PC-9 (cell line): ENCODE measurements around the gene RALB. TPM values are rescaled to one million over a fixed set of nuclear protein-coding genes. Genes with fewer than 3 reads are reported as not detected.

Source experiments
- BruUV-seq: library from RNA; stranded (reverse); fragments of 400-500 nt; replicated peaks from 2 replicates; lab custom pipeline; 2021; lab: Mats Ljungman, UMichigan
- CTCF ChIA-PET: fragments of 300-600 bp; sonication (Branson Sonifier 250); formaldehyde crosslinking; loops from one replicate; lab custom pipeline; 2022; ENCODE audit warnings: antibody characterized with exemption; lab: Charles Lee
- POLR2A ChIA-PET: fragments of 300-600 bp; sonication (Branson Sonifier 250); formaldehyde crosslinking; loops from one replicate; lab custom pipeline; 2022; ENCODE audit warnings: antibody characterized with exemption; ENCODE audit not compliant: unreplicated experiment; lab: Charles Lee
- DNase-seq, 2 experiments: peaks; one replicate each; pipeline versions ENCODE4 v3.0.0 to v3.0.0-alpha.2; 2015 to 2022; ENCODE audit warnings: mixed read lengths in 1 of 2
- H2AFZ ChIP-seq: fragments of 200-600 bp; sonication (generic); 2 replicates; pipeline ENCODE4 v1.8.1; 2017; ENCODE audit warnings: antibody characterized with exemption
- H3F3A ChIP-seq: fragments of 200-600 bp; sonication (generic); 2 replicates; pipeline ENCODE4 v1.8.1; 2017; ENCODE audit warnings: antibody characterized with exemption, mild to moderate bottlenecking, low read depth; ENCODE audit not compliant: insufficient read depth
- H3K27ac ChIP-seq: fragments of 200-600 bp; sonication (generic); 2 replicates; pipeline ENCODE4 v1.6.1; 2016; ENCODE audit warnings: mixed run types
- H3K27me3 ChIP-seq: fragments of 200-600 bp; sonication (generic); 2 replicates; pipeline ENCODE4 v1.6.1; 2016; ENCODE audit warnings: low read depth, mixed run types; ENCODE audit not compliant: insufficient read depth
- H3K36me3 ChIP-seq: fragments of 200-600 bp; sonication (generic); 2 replicates; pipeline ENCODE4 v1.6.1; 2016; ENCODE audit warnings: low read depth, mixed run types
- H3K4me1 ChIP-seq: fragments of 200-600 bp; sonication (generic); replicated peaks from 2 replicates; pipeline ENCODE4 v1.6.1; 2016; ENCODE audit warnings: mixed run types; ENCODE audit not compliant: insufficient read depth
- H3K4me2 ChIP-seq: fragments of 200-600 bp; sonication (generic); 2 replicates; pipeline ENCODE4 v1.6.1; 2017; ENCODE audit warnings: mixed run types
- H3K4me3 ChIP-seq: fragments of 200-600 bp; sonication (generic); 2 replicates; pipeline ENCODE4 v1.6.1; 2016; ENCODE audit warnings: mixed run types
- H3K79me2 ChIP-seq: fragments of 200-600 bp; sonication (generic); 2 replicates; pipeline ENCODE4 v1.6.1; 2017; ENCODE audit warnings: low read depth, mixed run types
- H3K9me2 ChIP-seq: fragments of 200-600 bp; sonication (generic); 2 replicates; pipeline ENCODE4 v1.8.1; 2017; ENCODE audit warnings: mild to moderate bottlenecking; ENCODE audit not compliant: insufficient read depth
- H3K9me3 ChIP-seq: fragments of 200-600 bp; sonication (generic); 2 replicates; pipeline ENCODE4 v1.8.1; 2016; ENCODE audit warnings: low read depth; ENCODE audit not compliant: insufficient read depth
- H4K20me1 ChIP-seq: fragments of 200-600 bp; sonication (generic); 2 replicates; pipeline ENCODE4 v1.8.1; 2017; ENCODE audit not compliant: insufficient read depth
- EZH2 ChIP-seq: fragments of 200-600 bp; sonication (generic); IDR thresholded peaks from 2 replicates; pipeline ENCODE4 v1.8.0; 2017; ENCODE audit warnings: antibody characterized with exemption, low read depth
- intact Hi-C: fragments of 100-400 bp; cut with micrococcal nuclease; formaldehyde crosslinking; loops from one replicate; pipeline ENCODE4 v1.10.0; 2022; ENCODE audit not compliant: unreplicated experiment
- total RNA-seq: library from RNA; stranded (reverse); gene quantifications from 2 replicates; pipeline ENCODE4 v1.2.3, GENCODE V29; 2021
- TF ChIP-seq, protein P1 (sequence below): fragments of 200-600 bp; sonication (generic); conservative IDR thresholded peaks from 2 replicates; pipeline ENCODE4 v1.6.1; 2017; ENCODE audit warnings: mixed run types, antibody characterized with exemption, mild to moderate bottlenecking, moderate library complexity

The RALB gene
- total RNA-seq, 1 experiment from 2014 or later = 86.6 TPM

- Histone ChIP-seq H3K36me3 (no peaks in the 10 kb centered on the region), H4K20me1 (no peaks in the 10 kb centered on the region), H3K4me3 (no peak overlapping the region), H3K79me2 (no peaks in the 10 kb centered on the region), H3K4me1 (peaks cover 4% of the 10 kb centered on the region), H3F3A (peaks cover 13% of the 10 kb centered on the region; the same call in 1 of the 2 replicates), H3K27me3 (no peaks in the 10 kb centered on the region), H3K9me2 (no peaks in the 10 kb centered on the region), H3K27ac (no peak overlapping the region), H3K9me3 (no peaks in the 10 kb centered on the region), H3K4me2 (peak overlapping the region; percentile 30), H2AFZ (no peak overlapping the region)
- DNase-seq = no peak
- ChIA-PET CTCF (interaction anchor here (0.6 to 1.9 kb wide), 12 partner anchors 31 to 368 kb away, joined by 3 to 15 read pairs (median 5); partner anchors contain the start of genes RALB and TMEM185B), POLR2A (interaction anchor here (0.6 to 0.9 kb wide), 3 partner anchors 31 to 91 kb away, joined by 3 to 7 read pairs (median 5); partner anchors contain the start of genes RALB and TMEM185B)
- no peak for TF ChIP-seq EZH2
- TF ChIP-seq, protein P1, sequence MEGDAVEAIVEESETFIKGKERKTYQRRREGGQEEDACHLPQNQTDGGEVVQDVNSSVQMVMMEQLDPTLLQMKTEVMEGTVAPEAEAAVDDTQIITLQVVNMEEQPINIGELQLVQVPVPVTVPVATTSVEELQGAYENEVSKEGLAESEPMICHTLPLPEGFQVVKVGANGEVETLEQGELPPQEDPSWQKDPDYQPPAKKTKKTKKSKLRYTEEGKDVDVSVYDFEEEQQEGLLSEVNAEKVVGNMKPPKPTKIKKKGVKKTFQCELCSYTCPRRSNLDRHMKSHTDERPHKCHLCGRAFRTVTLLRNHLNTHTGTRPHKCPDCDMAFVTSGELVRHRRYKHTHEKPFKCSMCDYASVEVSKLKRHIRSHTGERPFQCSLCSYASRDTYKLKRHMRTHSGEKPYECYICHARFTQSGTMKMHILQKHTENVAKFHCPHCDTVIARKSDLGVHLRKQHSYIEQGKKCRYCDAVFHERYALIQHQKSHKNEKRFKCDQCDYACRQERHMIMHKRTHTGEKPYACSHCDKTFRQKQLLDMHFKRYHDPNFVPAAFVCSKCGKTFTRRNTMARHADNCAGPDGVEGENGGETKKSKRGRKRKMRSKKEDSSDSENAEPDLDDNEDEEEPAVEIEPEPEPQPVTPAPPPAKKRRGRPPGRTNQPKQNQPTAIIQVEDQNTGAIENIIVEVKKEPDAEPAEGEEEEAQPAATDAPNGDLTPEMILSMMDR = no peak
- intact Hi-C loops = loop anchor here (1.0 to 10.0 kb wide), 11 partner anchors 61 to 763 kb away; partner anchors contain the start of genes EPB41L5, PTPN4 and RALB
- BruUV-seq = no TSS peak
Observed at GRCh38 chr2:120313695-120314615, 61.3 kb downstream of the RALB start.

GRCh38 chr2:120314690-120315366, 62.2 kb downstream of the RALB start:
- Histone ChIP-seq H3K36me3 (no peaks in the 10 kb centered on the region), H3K4me3 (no peak overlapping the region), H3K4me1 (peaks cover 12% of the 10 kb centered on the region), H3K9me2 (no peaks in the 10 kb centered on the region), H2AFZ (no peak overlapping the region), H3K27me3 (no peaks in the 10 kb centered on the region), H3K79me2 (no peaks in the 10 kb centered on the region), H3F3A (peaks cover 14% of the 10 kb centered on the region; the same call in 1 of the 2 replicates), H3K27ac (no peak overlapping the region), H3K4me2 (no peak overlapping the region), H3K9me3 (no peaks in the 10 kb centered on the region), H4K20me1 (no peaks in the 10 kb centered on the region)
- ChIA-PET CTCF (interaction anchor here (0.6 to 0.9 kb wide), 2 partner anchors 122 to 367 kb away, joined by 3 to 4 read pairs; no protein-coding TSS in a partner anchor), POLR2A (no interaction called here)
- TF ChIP-seq, protein P1 = no peak
- TF ChIP-seq EZH2 = no peak
- intact Hi-C loops = loop anchor here (5.0 to 10.0 kb wide), 3 partner anchors 300 to 762 kb away; partner anchors contain the start of genes EPB41L5 and PTPN4
- DNase-seq = no peak
- no TSS peak for BruUV-seq

DNA sequence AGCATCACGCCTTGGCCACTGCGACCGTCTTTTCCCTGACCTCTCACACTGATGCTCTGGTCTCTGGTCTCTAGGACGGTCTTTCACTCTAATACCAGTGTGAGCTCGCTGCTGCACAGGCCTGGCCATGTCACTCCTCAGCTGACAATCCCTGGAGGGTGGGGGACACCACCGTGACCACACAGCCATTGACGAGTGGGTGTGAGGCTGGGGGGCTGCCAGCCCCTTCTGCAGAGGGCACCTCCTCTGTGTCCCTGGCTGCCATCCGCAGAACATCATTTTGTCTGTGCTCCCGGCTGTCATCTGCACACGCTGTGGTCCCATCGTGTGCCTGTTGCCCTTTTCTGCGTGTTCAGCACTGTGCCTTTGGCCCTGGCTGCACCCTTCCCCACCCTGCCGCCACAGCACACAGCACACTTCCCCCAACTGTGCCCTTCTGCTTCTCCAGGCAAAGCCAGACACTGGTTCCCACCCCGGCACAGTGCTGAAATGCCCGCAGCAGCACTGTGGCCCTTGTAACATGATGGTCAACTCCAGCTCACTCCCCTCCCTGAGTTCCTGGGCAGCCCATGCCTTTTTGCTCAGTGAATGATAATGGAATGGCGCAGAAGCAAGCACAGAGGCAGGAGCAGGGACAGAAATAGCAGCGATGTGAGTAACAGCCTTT, 62.8 kb downstream of the RALB start:
- CTCF ChIA-PET = no interaction called here
- H2AFZ ChIP-seq = no peak overlapping the region
- no TSS peak for BruUV-seq
- H3K4me2 ChIP-seq = no peak overlapping the region
- H3K36me3 ChIP-seq = no peaks in the 10 kb centered on the region
- no peaks in the 10 kb centered on the region for H3K9me2 ChIP-seq
- H4K20me1 ChIP-seq = no peaks in the 10 kb centered on the region
- DNase-seq = no peak
- TF ChIP-seq, protein P1 = no peak
- TF ChIP-seq EZH2 = no peak
- no peaks in the 10 kb centered on the region for H3K79me2 ChIP-seq
- H3F3A ChIP-seq = peaks cover 15% of the 10 kb centered on the region
- H3K27me3 ChIP-seq = no peaks in the 10 kb centered on the region
- H3K9me3 ChIP-seq = no peaks in the 10 kb centered on the region
- intact Hi-C loops = loop anchor here (10.0 kb wide), 1 partner anchor 301 kb away; the partner anchor contains the start of gene EPB41L5
- peaks cover 19% of the 10 kb centered on the region for H3K4me1 ChIP-seq
- POLR2A ChIA-PET = no interaction called here
- no peak overlapping the region for H3K4me3 ChIP-seq
- H3K27ac ChIP-seq = no peak overlapping the region
